SH-SY5Y (cell line): ENCODE results near the gene ST3GAL3.
A peak's percentile ranks its signal among the peaks of the same experiment; 100 is the strongest.

Source experiments
- GATA2 ChIP-seq: IDR thresholded peaks from 2 replicates; pipeline ENCODE4 v1.6.1; 2011; ENCODE audit warnings: mild to moderate bottlenecking, low read depth, low read length
- GATA3 ChIP-seq: IDR thresholded peaks from 2 replicates; pipeline ENCODE4 v1.6.1; 2011; ENCODE audit warnings: low read depth, mild to moderate bottlenecking, low read length, moderate library complexity

ST3GAL3 gene

DNA sequence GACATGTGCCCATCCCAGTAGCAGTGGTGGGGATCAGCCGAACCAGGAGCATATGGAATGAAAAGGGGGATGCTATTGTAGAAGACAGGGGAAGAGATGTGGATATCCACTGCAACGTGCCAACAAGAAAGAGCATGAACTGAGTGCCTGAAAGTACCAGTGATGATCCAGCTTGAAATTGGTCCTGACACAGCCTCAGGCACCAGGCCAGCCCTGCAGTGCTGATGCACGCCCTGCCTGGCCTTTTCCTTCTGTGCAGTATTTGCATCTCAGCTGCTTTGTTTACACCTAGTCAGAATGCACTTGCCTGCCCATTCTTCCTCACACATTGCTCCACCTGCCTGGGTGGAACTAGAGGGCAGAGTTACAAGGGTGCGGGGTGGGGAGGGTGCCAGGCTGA, 176.0 kb downstream of the ST3GAL3 start:
- TF ChIP-seq GATA2 (no peak), GATA3 (no peak)

DNA sequence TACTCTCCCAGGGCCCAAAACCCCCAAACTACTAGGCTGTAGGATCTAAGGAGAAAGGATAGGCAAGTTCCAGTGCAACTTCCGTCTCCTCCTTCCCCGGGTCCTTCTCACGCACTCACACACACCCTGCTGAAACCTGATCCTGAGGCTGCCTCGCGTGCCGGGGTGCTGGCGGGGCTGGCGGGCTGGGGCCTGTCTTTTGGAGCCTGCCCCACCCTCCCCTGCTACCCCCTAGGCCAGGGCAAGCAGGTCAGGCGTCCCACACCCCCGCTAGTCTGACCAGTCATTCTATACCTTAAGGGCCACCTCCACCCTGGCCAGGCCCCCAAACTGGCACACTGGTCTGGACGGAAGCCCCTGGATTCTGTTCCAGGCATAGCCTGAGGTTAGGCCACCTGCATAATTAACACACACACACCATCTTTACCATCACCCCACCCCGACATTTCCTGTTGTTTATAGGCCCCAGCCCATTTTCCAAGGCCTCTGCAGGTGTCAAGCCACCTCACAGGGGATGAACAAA, 178.0 kb downstream of the ST3GAL3 start:
- TF ChIP-seq GATA3: no peak
- TF ChIP-seq GATA2: no peak

DNA sequence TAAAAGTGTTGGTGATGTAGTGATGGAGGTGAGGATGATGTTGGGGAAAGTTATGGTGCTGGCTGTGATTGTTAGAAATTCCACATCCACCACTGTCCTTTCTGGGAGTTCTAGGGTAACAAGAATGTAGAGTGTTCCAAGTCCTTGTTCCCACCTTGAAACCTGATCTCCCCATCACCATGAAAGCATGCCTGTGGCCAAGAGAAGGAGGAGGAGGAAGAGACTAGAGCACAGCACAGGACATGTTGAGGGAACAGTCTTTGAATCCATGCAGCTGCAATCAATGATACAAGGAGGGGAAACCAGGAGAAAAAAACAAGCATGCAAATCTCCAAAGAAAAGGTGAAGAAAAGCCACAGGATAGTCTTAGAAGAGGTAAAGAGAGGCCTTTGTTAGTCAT, 180.4 kb downstream of the ST3GAL3 start:
- TF ChIP-seq GATA2 (no peak), GATA3 (no peak)

DNA sequence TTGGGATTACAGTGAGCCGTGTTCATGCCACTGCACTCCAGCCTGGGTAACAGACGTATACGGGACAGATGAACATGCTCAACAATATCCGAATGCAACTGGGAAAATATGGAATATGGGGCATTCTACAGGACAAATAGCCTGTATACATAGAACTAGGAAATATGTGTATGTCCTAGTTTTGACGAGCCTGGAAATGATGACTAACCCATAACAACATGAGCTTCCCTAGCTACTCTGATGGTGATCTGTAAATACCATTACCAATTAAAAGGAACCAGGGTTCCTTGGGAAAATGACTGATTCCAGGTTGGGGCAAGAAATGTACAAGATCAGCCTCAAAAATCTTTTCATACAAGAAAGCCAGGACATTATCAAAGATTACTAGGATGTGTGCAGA, 183.5 kb downstream of the ST3GAL3 start:
- no peak for TF ChIP-seq GATA2
- no peak for TF ChIP-seq GATA3

DNA sequence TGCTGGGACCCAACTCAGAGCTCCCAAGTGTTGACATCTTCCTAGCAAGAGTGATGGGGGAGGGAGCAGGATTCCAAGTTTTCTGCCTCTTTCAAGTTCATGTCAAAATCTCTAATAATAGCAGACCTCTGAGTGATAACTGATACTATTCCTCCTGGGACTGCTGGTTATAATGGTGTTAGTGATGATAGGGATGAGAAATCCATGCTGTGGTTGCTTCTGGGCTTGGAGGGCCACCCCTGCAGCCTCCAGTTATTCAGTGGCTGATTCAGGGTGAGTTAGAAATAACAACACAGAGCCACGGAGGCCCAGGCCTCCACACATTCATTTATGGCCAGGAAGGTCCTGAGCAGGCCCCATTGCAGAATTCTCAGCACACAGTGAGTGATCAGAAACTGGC, 185.7 kb downstream of the ST3GAL3 start:
- TF ChIP-seq GATA3: no peak
- TF ChIP-seq GATA2: no peak

DNA sequence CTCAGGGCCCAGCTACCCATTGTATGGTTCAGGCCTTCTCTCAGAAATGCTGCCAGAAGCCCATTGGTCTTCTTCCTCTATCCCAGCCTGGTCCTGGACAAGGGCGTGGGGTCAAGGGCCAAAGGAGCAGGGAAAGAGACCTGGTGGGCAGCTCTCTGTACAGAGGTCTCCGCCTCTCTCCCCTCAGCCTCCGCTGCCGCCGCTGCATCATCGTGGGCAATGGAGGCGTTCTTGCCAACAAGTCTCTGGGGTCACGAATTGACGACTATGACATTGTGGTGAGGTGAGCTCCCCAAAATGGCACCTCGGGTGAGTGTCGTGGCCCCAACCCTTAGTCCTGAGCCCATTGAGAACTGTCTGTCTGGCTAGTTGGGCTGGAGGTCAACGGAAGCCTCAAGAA, 191.6 kb downstream of the ST3GAL3 start:
- TF ChIP-seq GATA2 (no peak), GATA3 (no peak)

DNA sequence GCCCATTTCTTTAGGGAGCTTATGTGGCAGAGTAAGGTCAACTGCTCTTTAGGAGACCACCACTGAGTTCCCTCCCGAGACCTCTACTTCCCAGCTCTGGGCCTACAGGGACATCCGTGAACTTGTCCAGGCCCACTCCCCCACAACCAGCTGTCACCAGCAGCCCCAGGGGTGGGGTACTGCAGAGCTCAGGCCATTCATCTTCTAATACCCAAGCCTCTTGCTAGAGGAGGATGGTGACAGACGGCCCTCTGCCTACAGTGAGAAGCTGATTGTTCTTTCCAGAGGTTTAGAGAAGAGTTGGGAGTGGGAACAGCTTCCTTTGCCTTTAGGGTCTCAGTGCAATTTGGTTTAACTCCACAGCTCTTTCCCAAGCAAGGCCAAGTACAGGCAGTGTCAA, 193.1 kb downstream of the ST3GAL3 start:
- TF ChIP-seq GATA2 (no peak), GATA3 (no peak)

DNA sequence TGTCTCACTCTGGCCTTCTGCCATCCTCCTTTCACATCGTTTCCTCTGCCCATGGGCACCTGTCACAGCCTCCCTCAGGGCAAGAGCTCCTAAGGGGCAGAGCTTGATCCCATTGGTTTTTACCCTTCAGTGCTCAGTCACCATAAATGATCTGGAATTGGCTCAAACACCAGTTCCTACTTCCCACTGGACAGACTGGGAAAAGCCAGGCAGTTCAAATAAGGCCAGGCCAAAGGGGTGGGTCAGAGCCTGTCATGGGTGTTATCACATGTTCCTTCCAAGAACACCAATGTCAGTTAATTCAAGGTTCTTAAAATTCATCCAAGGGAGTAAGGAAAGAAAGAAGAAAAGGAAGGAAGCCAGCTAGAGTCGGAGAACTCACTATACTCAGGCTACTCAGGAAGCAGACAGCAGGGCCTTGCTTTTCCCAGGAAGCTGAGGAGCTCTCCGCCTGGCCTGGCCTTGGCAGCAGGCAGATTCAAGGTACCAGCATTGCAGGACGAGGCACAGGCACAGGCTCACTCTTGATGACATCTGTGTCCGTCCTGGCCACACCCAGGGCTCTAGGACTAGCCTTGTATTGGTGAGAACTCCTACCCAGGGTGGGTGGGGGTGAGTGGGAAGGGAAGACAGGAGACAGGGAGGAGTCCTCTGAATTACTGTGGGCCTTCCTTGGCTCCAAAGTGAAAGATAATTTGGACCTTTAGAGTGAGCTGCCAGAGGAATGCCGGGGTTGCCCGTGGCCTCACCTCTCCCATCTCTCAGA, 194.0 kb downstream of the ST3GAL3 start:
- no peak for TF ChIP-seq GATA3
- TF ChIP-seq GATA2: no peak

DNA sequence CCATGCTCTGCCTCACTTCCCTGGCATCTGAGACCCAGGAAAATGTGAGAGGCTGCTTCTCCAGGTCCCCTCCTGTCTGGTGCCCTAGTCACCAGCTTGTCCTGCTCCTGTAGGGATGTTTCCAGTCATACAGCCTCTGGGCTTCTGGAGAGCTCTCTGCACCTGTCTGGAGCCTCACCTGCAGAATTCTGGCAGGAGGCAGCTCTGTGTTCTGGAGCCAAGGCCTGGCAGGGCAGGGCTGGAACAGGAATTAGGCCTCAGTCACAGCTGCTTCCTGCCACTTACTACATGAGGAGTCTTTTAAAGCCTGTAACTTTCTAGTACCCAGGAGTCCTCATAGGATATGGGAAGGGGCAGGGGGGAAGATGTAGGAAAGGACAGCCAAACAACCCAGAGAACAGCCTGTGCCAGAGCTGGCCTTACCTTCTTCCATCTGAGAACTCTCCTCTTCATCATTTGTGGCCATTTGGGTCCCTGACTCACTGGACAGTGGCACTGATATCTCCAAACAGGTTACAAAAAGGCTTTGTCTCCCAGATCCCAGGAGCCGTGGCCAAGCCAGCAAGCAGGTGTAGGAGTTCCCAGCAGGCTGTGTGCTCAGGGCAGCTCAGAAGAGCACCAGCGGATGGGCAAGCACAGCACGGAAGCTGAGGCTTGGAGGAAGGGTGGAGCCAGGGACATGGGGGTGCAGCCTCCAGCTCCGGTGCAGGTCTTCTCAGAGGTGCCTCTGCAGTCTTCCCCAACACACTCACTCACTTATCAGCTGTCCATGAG, 194.9 kb downstream of the ST3GAL3 start:
- no peak for TF ChIP-seq GATA2
- TF ChIP-seq GATA3: no peak

DNA sequence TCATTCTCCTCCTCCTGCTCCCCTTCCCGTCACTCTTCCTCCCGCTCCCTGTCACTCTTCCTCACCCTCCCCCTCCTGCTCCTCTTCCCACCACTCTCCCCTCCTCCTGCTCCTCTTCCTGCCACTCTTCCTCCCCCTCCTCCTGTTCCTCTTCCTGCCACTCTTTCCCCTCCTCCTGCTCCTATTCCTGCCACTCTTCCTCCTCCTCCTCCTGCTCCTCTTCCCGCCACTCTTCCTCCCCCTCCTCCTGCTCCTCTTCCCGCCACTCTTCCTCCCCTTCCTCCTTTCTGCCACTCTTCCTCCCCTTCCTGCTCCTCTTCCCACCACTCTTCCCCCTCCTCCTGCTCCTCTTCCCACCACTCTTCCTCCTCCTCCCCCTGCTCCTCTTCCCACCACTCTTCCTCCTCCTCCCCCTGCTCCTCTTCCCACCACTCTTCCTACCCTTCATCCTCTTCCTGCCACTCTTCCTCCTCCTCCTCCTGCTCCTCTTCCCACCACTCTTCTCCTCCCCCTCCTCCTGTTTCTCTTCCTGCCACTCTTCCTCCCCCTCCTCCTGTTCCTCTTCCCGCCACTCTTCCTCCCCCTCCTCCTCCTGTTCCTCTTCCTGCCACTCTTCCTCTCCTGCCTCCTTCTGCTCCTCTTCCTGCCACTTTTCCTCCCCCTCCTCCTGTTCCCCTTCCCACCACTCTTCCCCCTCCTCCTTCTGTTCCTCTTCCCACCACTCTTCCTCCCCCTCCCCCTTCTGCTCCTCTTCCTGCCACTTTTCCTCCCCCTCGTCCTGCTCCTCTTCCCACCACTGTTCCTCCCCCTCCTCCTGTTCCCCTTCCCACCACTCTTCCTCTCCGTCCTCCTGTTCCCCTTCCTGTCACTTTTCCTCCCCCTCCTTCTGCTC, 197.6 kb downstream of the ST3GAL3 start:
- TF ChIP-seq GATA2 (no peak), GATA3 (no peak)

DNA sequence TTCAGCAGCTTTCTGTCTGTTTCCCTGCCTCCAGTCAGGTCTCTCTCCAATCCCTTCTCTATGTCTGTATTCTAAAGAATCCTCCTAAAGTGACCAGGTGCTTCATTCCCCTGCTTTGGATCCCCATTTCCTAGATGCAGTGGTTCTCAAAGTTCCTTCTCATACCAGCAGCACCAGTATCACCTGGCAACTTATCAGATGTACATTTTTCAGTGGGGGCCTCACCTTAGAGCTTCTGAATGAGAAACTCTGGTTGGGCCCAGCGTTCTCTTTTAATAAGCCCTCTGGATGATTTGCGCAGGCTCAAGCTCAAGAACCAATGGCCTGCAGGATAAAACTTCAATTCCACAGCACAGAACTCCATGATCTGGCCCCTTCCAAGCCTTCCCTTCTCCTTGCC, 200.9 kb downstream of the ST3GAL3 start:
- TF ChIP-seq GATA2 (no peak), GATA3 (no peak)

DNA sequence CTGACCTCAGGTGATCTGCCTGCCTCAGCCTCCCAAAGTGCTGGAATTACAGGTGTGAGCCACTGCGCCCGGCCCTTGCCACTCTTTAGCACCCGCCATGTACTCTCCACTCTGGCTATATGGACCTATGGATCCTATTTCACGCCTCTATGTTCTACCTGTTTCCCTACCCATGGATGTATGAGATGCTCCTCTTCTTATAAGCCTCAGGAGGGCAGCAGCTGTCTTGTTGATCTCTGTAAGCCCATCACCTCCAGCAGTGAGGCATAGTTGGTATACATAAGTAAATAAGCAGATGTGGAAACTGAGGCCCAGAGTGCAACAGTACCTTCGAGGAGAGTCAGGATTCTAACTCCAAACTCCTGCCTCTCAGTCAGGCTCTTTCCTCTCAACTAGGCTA, 201.5 kb downstream of the ST3GAL3 start:
- TF ChIP-seq GATA2 (no peak), GATA3 (no peak)

DNA sequence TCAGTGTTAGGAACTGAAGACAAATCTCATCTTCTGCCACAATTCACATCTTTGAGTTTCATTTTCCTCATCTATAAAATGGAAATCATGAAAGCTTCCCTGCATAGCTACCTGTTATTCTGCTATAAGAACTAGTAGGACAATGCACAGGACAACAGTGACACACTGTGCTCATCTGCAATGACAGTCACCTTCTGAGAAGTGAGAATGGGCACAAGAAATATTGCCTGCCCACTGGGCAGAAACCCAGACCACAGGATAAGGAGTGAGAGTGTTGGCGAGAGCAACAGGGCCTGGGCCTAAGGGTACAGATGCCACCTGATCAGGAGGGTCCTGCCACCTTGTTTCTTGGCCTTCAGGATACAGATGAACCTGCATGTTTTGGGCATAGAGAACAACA, 203.0 kb downstream of the ST3GAL3 start:
- no peak for TF ChIP-seq GATA2
- TF ChIP-seq GATA3: no peak

DNA sequence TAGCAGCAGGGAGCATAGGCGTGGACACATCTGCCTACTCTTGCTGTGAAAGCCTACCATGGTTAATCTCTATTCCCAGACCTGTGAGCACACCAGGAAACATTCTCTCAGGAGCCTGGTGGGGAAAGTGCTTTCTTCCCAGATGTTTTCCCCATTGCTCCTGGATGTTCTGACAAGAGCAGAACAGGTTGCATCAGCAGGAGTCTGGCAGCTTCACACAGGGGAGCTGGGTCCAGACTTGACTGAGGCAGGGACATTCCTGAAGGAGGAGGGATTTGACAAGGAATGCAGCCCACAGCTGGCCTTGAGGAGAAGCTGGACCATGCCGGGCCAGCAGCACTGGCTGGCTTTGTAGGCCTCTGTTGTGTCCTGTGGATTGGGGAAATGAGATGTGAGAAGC, 205.3 kb downstream of the ST3GAL3 start:
- TF ChIP-seq GATA2: no peak

DNA sequence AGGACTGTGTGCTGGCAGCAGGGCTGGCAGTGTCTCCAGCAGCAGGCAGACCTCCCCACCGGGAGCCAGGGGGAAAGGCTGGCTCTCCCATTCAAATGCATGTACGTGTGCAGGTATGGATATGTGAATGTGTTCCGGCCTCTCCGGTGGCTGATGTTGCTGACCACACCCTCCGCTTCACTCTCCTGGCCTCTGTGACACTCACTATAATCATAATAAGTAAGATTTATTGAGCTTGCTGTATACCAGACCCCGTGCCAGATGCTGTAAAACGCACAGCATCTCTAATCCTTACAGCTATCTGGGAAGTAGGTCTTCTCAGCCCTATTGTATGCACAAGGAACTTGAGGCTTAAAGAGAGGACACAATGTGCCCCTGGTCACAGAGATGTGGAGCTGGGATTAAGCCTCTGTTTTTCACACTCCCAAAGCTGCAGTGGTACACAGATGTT, 205.7 kb downstream of the ST3GAL3 start:
- TF ChIP-seq GATA2: peak; percentile 33; the same call in 1 of the 2 replicates
- no peak for TF ChIP-seq GATA3
